Fibroblast of pulmonary artery (primary cell): ENCODE data around the gene GRIK3.

Experiments
- DNase-seq: peaks from one replicate; pipeline ENCODE4 v3.0.0-alpha.2; 2010; ENCODE audit warnings: low read depth
- H3K4me3 ChIP-seq: replicated peaks from 2 replicates; pipeline ENCODE4 v1.5.1; 2011; ENCODE audit warnings: low read depth, mild to moderate bottlenecking, control low read depth, low read length, moderate library complexity
- TF ChIP-seq, protein P1 (sequence below): IDR thresholded peaks from 2 replicates; pipeline ENCODE4 v1.5.1; 2011; ENCODE audit warnings: mild to moderate bottlenecking, control low read depth, low read length, inconsistent platforms; ENCODE audit errors: missing control alignments

Gene GRIK3

DNA sequence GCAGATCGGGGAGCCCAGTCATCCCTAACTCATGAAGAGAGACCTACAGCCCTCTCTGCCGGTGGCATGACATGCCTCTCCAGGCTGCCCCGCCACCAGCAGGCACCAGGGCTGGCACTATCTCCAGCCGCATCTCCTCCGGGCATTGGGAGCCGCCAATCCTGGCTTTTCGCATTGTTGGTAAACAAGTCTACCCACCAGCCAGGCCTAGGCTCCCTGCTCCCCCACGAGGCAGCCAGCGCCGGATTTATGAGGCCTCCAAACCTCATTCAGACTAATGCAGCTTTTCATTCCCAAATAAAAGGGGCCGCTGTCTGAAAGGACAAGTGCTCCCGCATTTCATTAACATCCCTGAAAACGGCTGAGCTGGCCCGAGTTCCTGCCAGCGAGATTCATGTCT is 3.4 kb upstream of the GRIK3 start:
- no peak for DNase-seq
- TF ChIP-seq, protein P1, sequence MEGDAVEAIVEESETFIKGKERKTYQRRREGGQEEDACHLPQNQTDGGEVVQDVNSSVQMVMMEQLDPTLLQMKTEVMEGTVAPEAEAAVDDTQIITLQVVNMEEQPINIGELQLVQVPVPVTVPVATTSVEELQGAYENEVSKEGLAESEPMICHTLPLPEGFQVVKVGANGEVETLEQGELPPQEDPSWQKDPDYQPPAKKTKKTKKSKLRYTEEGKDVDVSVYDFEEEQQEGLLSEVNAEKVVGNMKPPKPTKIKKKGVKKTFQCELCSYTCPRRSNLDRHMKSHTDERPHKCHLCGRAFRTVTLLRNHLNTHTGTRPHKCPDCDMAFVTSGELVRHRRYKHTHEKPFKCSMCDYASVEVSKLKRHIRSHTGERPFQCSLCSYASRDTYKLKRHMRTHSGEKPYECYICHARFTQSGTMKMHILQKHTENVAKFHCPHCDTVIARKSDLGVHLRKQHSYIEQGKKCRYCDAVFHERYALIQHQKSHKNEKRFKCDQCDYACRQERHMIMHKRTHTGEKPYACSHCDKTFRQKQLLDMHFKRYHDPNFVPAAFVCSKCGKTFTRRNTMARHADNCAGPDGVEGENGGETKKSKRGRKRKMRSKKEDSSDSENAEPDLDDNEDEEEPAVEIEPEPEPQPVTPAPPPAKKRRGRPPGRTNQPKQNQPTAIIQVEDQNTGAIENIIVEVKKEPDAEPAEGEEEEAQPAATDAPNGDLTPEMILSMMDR, result no peak
- no peak overlapping the region for H3K4me3 ChIP-seq

DNA sequence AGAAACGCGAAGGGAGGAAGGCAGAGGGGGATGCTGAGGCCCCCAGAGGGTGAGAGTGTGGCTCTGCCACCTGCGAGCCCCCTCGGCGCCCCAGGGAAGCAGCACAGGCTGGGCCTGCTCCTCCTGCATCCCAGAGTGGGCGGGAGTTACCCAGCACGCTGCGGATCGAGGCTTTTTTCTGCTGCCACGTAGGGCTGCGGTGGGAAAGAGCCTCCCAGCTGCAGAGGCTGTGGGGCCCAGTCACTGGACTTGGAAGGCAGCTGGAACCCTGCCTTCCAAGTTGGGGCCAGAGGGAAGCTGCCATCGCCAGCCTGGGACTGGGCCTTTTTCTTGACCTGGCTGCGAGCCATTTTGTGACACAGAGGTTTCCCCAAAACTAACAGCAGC is 2.3 kb upstream of the GRIK3 start:
- TF ChIP-seq, protein P1, result no peak
- no peak overlapping the region for H3K4me3 ChIP-seq
- no peak for DNase-seq

DNA sequence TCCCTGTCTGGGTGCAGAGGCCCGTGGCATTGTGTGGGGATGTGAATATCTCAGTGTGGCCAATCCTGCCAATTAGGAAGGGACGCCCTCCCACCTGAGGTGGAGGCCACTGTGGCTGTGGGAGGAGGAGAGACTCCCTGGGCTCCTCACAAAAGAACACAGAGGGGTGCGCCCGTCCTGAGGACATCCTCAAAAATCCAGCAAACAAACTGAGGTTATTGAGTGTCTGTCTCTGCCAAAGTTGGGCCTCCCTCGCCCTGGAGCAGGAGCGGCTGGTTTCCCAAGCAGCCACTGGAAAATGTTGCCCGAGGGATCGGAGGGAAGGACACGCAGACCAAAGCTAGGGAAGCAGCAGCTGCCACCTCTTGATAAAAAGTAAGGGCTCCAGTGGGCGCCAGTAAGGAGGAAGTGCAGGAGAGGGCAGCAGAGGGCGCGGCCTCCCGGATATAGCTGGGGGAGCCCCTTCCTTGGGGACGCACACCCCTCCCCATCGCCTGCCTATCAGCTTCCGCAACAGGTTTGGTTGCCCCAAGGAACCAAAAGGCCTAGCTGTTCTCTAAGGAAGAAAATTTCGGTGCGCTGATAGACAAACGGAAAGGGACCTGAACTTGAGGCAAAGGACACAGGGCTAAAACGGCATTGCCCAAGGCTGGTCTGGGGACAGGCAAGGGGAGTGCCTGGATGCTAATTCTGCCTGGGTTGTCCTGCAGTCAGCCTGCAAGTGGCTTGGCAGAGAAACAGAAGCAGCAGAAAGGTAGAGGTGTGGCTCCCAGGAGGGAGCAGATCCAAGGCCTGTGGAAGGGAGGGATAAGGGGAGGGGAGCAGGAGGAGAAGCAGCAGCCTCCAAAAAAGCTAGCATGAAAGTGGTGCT is 1.7 kb upstream of the GRIK3 start:
- TF ChIP-seq, protein P1, result no peak
- H3K4me3 ChIP-seq, result no peak overlapping the region
- no peak for DNase-seq

- DNase-seq, result no peak
- no peak overlapping the region for H3K4me3 ChIP-seq
- TF ChIP-seq, protein P1, result no peak
These were observed 838 bp upstream of the GRIK3 start for GRCh38 chr1:37035014-37035691.

- no peak overlapping the region for H3K4me3 ChIP-seq
- TF ChIP-seq, protein P1, result no peak
- no peak for DNase-seq
These were observed 787 bp downstream of the GRIK3 start for GRCh38 chr1:37033355-37034101.

DNA sequence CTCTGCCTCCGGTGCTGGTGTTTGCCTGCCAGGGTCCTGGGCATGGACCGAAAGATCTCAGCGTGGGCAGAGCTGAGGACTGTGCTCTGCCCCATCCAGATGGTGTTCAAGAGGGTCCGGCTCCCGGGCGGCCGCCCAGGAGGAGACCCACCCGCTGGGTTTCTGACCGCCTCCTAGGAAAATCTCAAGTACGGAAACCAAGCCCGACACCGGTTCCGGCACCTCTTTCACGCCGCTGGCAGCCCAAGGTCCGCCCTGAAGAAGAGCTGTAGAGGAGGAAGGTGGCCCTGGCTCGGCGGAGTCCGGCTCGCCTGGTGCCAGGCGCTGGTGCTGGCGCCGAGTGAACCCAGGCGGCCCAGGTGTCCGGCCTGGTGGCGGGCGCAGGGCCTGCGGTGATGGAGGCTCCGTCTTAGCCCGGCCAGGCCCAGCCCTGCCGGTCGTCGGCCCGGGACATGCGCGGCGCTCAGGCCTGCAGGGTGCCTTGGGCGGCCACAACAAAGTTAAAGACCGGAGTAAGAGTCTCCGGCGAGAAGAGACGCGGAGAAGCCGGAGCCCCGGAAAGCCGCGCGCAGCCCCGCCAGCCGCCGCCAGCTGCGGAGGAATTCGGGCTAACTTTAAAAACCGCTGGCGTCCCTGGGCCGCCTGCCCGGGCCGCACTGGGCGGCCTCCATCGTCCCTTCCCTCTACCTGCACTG is 1.5 kb downstream of the GRIK3 start:
- TF ChIP-seq, protein P1, result no peak
- DNase-seq, result no peak
- H3K4me3 ChIP-seq, result no peak overlapping the region
